ENCODE data around the gene ZNF567.
"Not testable (repeated sequence)": the region's sequence is repeated elsewhere in the genome, so short reads cannot be mapped to it uniquely, and the experiment has no call there.

The ZNF567 gene

GRCh38 chr19:36687214-36688056 is at the start of gene ZNF567:
Gene ZNF567 (plus strand): TSS chr19:36687612. CDS start chr19:36694868, 7,256 bp downstream.
- in situ Hi-C loops (cut with HindIII; ENCODE audit: low sequenced_read_pairs) = loop anchor here (5.0 kb wide), 1 partner anchor 55 kb away; no protein-coding TSS in a partner anchor

GRCh38 chr19:36638862-36639510 is 48.4 kb upstream of the ZNF567 start:
- in situ Hi-C loops (cut with HindIII; ENCODE audit: low sequenced_read_pairs) = no loop called here

DNA sequence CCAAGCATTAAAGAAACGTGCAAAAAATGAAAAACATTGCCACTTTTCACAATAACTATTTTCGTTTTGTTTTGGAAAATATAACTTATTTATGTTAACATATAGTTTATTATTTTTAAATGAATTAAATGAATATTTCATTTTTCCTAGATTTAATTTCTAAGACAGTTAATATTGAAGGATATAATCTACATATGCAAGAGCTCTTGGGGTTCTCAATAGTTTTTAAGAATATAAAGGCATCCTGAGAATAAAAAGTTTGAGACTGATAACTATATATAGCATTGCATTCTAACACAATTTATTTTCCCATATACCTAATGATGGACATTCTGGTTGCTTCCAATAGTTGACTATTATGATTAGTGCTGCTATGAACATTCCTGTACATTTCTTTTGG is 40.7 kb upstream of the ZNF567 start:
- in situ Hi-C loops (cut with HindIII; ENCODE audit: low sequenced_read_pairs) = no loop called here

- in situ Hi-C loops (cut with HindIII; ENCODE audit: low sequenced_read_pairs) = no loop called here
Measured at GRCh38 chr19:36652958-36653357, 34.5 kb upstream of the ZNF567 start.

DNA sequence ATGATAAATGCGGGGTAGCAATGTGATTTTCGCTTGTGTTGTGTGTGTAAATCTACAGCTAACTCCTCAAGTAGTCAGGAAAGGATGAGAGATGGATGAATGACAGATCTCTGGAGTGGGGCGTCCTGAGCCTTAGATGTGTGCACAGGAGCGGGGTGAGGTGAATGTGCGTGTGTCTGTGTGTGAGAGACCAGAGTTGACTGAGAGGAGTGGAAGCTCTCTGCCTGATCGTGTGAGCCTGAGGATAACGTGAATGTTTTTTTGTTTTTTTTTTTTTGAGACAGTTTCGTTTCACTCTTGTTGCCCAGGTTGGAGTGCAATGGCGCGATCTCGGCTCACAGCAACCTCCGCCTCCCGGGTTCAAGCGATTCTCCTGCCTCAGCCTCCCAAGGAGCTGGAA is 21.6 kb upstream of the ZNF567 start:
- in situ Hi-C loops (cut with HindIII; ENCODE audit: low sequenced_read_pairs) = no loop called here

DNA sequence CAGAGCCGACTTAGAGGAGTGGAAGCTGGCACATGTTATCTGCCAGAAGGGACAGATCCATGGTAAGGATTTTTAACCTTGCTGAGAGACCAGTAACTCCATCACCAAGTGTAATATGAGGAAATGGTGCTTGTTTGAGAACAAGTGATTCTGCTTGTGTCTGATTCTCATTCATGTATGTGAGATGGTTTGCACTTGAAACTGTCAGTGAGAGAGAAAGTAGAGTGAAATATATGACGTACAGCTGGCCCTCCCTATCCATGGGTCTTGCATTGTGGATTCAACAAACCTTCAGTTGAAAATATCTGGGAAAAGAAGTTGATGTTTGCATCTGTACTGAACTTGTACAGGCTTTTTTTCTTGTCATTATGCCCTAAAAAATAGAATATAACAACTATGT is 18.8 kb upstream of the ZNF567 start:
- in situ Hi-C loops (cut with HindIII; ENCODE audit: low sequenced_read_pairs) = no loop called here

GRCh38 chr19:36672368-36672767 is 15.0 kb upstream of the ZNF567 start:
- in situ Hi-C loops (cut with HindIII; ENCODE audit: low sequenced_read_pairs) = no loop called here

- in situ Hi-C loops (cut with HindIII; ENCODE audit: low sequenced_read_pairs) = no loop called here
Measured at GRCh38 chr19:36674201-36674600, 13.2 kb upstream of the ZNF567 start.

DNA sequence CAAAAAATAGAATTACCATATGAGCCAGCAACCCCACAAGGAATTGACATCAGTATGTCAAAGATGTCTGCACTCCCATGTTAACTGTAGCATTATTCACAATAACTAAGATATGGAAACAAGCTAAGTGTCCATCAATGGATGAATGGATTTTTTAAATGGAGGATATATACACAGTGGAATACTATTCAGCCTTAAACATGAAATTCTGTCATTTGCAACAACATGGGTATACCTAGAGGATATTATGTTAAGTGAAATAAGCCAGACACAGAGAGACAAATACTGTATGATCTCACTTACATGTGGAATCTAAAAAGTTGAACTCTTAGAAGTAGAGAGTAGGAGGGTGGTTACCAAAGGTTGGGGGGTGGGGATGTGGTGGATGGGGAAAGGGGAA is 8.0 kb upstream of the ZNF567 start:
- in situ Hi-C loops (cut with HindIII; ENCODE audit: low sequenced_read_pairs) = no loop called here

DNA sequence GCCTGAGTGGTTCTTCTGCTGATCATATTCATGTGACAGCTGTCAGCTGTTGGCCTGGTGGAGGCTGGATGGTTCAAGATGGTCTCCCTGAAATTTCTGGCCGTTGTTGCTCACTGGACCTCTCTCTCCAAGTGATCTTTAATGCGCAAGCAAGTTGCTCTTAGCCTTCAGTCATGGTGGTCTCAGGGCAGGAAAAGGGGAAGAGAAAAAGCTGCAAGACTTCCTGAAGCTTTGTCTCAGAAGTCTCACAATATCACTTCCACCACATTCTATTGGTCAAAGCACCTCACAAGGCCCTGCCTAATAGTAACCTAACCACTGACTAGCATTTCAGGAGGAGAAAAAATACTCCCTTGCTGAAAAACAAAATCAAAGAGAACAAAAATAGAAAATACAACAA is 1.6 kb upstream of the ZNF567 start:
- in situ Hi-C loops (cut with HindIII; ENCODE audit: low sequenced_read_pairs) = loop anchor here (5.0 kb wide), 1 partner anchor 56 kb away; no protein-coding TSS in a partner anchor

- in situ Hi-C loops (cut with HindIII; ENCODE audit: low sequenced_read_pairs) = loop anchor here (5.0 kb wide), 1 partner anchor 56 kb away; no protein-coding TSS in a partner anchor
Measured at GRCh38 chr19:36686365-36687213, 823 bp upstream of the ZNF567 start.

- in situ Hi-C loops (cut with HindIII; ENCODE audit: low sequenced_read_pairs) = loop anchor here (5.0 kb wide), 1 partner anchor 54 kb away; no protein-coding TSS in a partner anchor
Measured at GRCh38 chr19:36688058-36688457, 646 bp downstream of the ZNF567 start.

GRCh38 chr19:36707134-36707533 is 19.7 kb downstream of the ZNF567 start:
- in situ Hi-C loops (cut with HindIII; ENCODE audit: low sequenced_read_pairs) = no loop called here

DNA sequence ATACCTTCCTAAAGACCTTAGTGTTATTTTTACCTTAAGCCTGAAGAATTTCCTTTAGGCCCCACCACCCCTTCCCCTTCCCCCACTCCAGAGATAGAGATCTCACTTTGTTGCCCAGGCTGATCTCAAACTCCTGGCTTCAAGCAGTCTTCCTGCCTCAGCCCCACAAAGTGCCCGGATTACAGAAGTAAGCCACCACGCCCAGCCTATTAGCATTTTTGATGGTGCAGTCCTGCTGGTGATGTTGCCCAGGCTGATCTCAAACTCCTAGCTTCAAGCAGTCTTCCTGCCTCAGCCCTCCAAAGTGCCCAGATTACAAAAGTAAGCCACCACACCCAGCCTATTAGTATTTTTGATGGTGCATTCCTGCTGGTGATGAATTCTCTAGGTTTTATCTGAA is 22.0 kb downstream of the ZNF567 start:
- in situ Hi-C loops (cut with HindIII; ENCODE audit: low sequenced_read_pairs) = no loop called here

- in situ Hi-C loops (cut with HindIII; ENCODE audit: low sequenced_read_pairs) = no loop called here
Measured at GRCh38 chr19:36719687-36720556, 32.5 kb downstream of the ZNF567 start.

GRCh38 chr19:36736166-36736565 is 48.8 kb downstream of the ZNF567 start:
- in situ Hi-C loops (cut with HindIII; ENCODE audit: low sequenced_read_pairs) = not testable (repeated sequence)

GRCh38 chr19:36745870-36746269 is 58.5 kb downstream of the ZNF567 start:
- in situ Hi-C loops (cut with HindIII; ENCODE audit: low sequenced_read_pairs) = no loop called here

DNA sequence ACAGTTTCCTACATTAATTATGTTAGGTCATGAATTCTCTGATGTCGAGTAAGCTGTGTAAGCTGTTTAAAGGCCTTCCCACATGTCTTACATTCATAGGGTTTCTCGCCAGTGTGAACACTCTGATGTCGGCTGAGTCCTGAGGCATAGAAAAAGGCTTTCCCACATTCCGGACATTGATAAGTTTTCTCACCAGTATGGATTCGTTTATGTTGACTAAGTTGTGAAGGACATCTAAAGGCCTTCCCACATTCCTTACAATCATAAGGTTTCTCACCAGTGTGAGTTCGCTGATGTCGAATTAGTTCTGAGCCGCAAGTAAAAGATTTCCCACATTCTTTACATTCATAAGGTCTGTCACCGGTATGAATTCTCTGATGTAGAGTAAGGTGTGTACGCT is 60.3 kb downstream of the ZNF567 start:
- in situ Hi-C loops (cut with HindIII; ENCODE audit: low sequenced_read_pairs) = no loop called here

- in situ Hi-C loops (cut with HindIII; ENCODE audit: low sequenced_read_pairs) = no loop called here
Measured at GRCh38 chr19:36748431-36749275, 61.2 kb downstream of the ZNF567 start.

Data from endothelial cell of hepatic sinusoid (primary cell).